BJ (cell line): Measurements from ENCODE around the gene HIVEP3. TPM values are rescaled to one million over a fixed set of nuclear protein-coding genes. Genes with fewer than 3 reads are reported as not detected.

Experiments used
- CTCF ChIA-PET: fragments of 350-600 bp; formaldehyde crosslinking; extraction: SDS; loops from one replicate; lab custom pipeline; 2021; ENCODE audit warnings: antibody characterized with exemption, inconsistent platforms; lab: Yijun Ruan, JAX
- POLR2A ChIA-PET: fragments of 300-600 bp; sonication (Branson Sonifier 250); formaldehyde crosslinking; extraction: SDS; loops from one replicate; lab custom pipeline; 2021; ENCODE audit warnings: antibody characterized with exemption; lab: Charles Lee
- DNase-seq: peaks from one replicate; pipeline ENCODE4 v3.0.0-alpha.2; 2011; ENCODE audit warnings: low read depth
- H3K27me3 ChIP-seq: 2 replicates; pipeline ENCODE4 v1.6.0; 2011; ENCODE audit warnings: low read length; ENCODE audit not compliant: control insufficient read depth, insufficient read depth
- H3K36me3 ChIP-seq: 2 replicates; pipeline ENCODE4 v1.5.1; 2011; ENCODE audit warnings: low read length; ENCODE audit not compliant: control insufficient read depth, insufficient read depth
- H3K4me3 ChIP-seq: 2 replicates; pipeline ENCODE4 v1.5.1; 2011; ENCODE audit warnings: low read depth, mild to moderate bottlenecking, control low read depth, low read length
- CTCF ChIP-seq: IDR thresholded peaks from 2 replicates; pipeline ENCODE4 v1.5.1; 2011; ENCODE audit warnings: low read depth, mild to moderate bottlenecking, control low read depth, inconsistent platforms, low read length, moderate library complexity; ENCODE audit not compliant: insufficient read depth
- polyA plus RNA-seq: library from polyadenylated mRNA; depleted of rRNA; stranded (reverse); fragments of >200 nt; gene quantifications from 2 replicates; pipeline ENCODE4 v1.2.3, GENCODE V29; 2011

The HIVEP3 gene
- polyA plus RNA-seq, 1 experiment = 4.0 TPM

DNA sequence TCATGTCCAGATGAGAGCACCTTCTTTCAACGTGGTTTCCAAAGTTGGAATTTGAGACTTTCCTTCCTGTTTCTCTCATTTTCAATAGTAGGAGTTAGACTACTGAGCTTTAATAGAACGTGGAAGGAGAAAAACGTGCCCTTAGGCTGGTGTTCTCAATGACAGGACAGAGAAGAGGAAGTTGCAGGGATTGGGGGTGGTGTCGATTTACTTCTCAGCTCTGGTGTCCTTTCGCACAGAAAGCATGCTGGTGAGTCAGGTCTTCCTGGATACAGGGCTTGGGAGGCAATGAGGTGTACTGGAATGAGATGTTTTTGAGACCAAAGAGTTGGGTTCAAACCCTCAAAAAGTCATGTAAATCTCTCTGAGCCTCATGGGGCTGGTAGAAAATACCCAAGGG lies 67.1 kb downstream of the HIVEP3 start:
- ChIA-PET CTCF (no interaction called here), POLR2A (no interaction called here)
- Histone ChIP-seq H3K27me3 (no peaks in the 10 kb centered on the region), H3K4me3 (no peak overlapping the region), H3K36me3 (no peaks in the 10 kb centered on the region)
- DNase-seq = no peak
- no peak for TF ChIP-seq CTCF

DNA sequence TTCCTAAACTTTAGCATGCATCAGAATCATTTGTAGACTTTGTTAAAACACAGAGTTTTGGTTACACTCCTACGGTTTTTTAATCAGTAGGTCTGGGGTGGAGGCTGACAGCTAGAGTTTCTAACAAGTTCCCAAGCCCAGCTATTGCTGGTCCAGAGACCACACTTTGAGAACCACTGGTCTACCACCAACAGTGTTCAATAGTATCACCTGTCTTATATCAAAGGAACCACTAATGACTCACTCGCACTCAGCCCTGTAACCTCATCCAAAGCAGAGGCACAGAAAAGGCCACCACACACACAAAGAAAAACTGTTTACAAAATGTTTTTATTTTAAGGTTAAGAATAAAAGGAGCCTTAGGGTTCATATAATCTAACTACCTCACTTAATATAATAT lies 68.7 kb downstream of the HIVEP3 start:
- H3K27me3 ChIP-seq = no peaks in the 10 kb centered on the region
- no peaks in the 10 kb centered on the region for H3K36me3 ChIP-seq
- DNase-seq = no peak
- POLR2A ChIA-PET = no interaction called here
- H3K4me3 ChIP-seq = no peak overlapping the region
- CTCF ChIA-PET = no interaction called here
- TF ChIP-seq CTCF = no peak

- CTCF ChIA-PET = no interaction called here
- H3K36me3 ChIP-seq = no peaks in the 10 kb centered on the region
- H3K27me3 ChIP-seq = no peaks in the 10 kb centered on the region
- POLR2A ChIA-PET = no interaction called here
- no peak for DNase-seq
- no peak overlapping the region for H3K4me3 ChIP-seq
- no peak for TF ChIP-seq CTCF
Measured at GRCh38 chr1:41849211-41849759, 69.4 kb downstream of the HIVEP3 start.

GRCh38 chr1:41848216-41848952 lies 70.3 kb downstream of the HIVEP3 start:
- CTCF ChIA-PET = interaction anchor here (0.6 to 1.1 kb wide), 3 partner anchors 14 to 47 kb away, joined by 3 to 4 read pairs (median 4); no protein-coding TSS in a partner anchor
- POLR2A ChIA-PET = no interaction called here
- H3K4me3 ChIP-seq = no peak overlapping the region
- no peak for DNase-seq
- H3K27me3 ChIP-seq = no peaks in the 10 kb centered on the region
- no peak for TF ChIP-seq CTCF
- no peaks in the 10 kb centered on the region for H3K36me3 ChIP-seq

GRCh38 chr1:41847733-41848132 lies 71.0 kb downstream of the HIVEP3 start:
- Histone ChIP-seq H3K27me3 (no peaks in the 10 kb centered on the region), H3K36me3 (no peaks in the 10 kb centered on the region), H3K4me3 (no peak overlapping the region)
- CTCF ChIA-PET = interaction anchor here (0.6 to 1.1 kb wide), 3 partner anchors 14 to 46 kb away, joined by 3 to 4 read pairs (median 4); no protein-coding TSS in a partner anchor
- POLR2A ChIA-PET = no interaction called here
- TF ChIP-seq CTCF = no peak
- no peak for DNase-seq
